Lower lobe of right lung (tissue), 2 donors: ENCODE results near the gene CTBP1. TPM values are rescaled to one million over a fixed set of nuclear protein-coding genes. Genes with fewer than 3 reads are reported as not detected.

Experiments
- ATAC-seq, 2 donors: fragments of 200-7000 bp; cut with Tn5 transposase; one replicate each; pipeline ENCODE4 v1.9.1; 2020 to 2022; ENCODE audit warnings: mild to moderate bottlenecking in 2 of 2, moderate library complexity in 2 of 2
- DNase-seq: peaks from one replicate; pipeline ENCODE4 v3.0.0-alpha.2; 2020
- H3K27ac ChIP-seq: fragments of 200-600 bp; one replicate; pipeline ENCODE4 v1.8.0; 2022
- H3K27me3 ChIP-seq: fragments of 200-600 bp; one replicate; pipeline ENCODE4 v1.8.0; 2022; ENCODE audit warnings: low read depth
- H3K36me3 ChIP-seq: fragments of 200-600 bp; one replicate; pipeline ENCODE4 v1.8.0; 2022; ENCODE audit warnings: mild to moderate bottlenecking
- H3K4me1 ChIP-seq: fragments of 200-600 bp; one replicate; pipeline ENCODE4 v1.8.0; 2022
- H3K4me3 ChIP-seq: fragments of 200-600 bp; one replicate; pipeline ENCODE4 v1.8.0; 2022; ENCODE audit warnings: mild to moderate bottlenecking
- H3K9me3 ChIP-seq: fragments of 200-600 bp; one replicate; pipeline ENCODE4 v1.8.0; 2022
- CTCF ChIP-seq: fragments of 200-600 bp; IDR thresholded peaks from one replicate; pipeline ENCODE4 v1.8.0; 2022; ENCODE audit warnings: antibody characterized with exemption, mild to moderate bottlenecking
- intact Hi-C: fragments of 100-400 bp; cut with DNase I; formaldehyde crosslinking; loops from one replicate; pipeline ENCODE4 v1.11.0; 2022
- total RNA-seq: library from RNA; stranded (reverse); fragmentation: NEBNext Ultra II Directional; extraction: Animal tissue kit (Norgen Biotek cat#: 25700); gene quantifications from one replicate; pipeline ENCODE4 v1.2.1, GENCODE V29; 2021
- donor health status: DM: no; HTN: yes; CAD: no; lungs with severe emphysema.

Gene CTBP1
- total RNA-seq, 1 donor from 2014 or later = 165 TPM

- Histone ChIP-seq H3K9me3 (no peaks in the 10 kb centered on the region), H3K27ac (no peak overlapping the region), H3K4me1 (peaks cover 25% of the 10 kb centered on the region), H3K36me3 (peaks cover 83% of the 10 kb centered on the region), H3K4me3 (no peak overlapping the region), H3K27me3 (no peaks in the 10 kb centered on the region)
- intact Hi-C loops = no loop called here
- ATAC-seq (no peak), DNase-seq (peak; percentile 22)
- no peak for TF ChIP-seq CTCF
These were observed 12.8 kb downstream of the CTBP1 start for GRCh38 chr4:1236103-1236641.

GRCh38 chr4:1235381-1236102, 13.4 kb downstream of the CTBP1 start:
- TF ChIP-seq CTCF = no peak
- Histone ChIP-seq H3K36me3 (peaks cover 83% of the 10 kb centered on the region), H3K27ac (no peak overlapping the region), H3K9me3 (no peaks in the 10 kb centered on the region), H3K4me3 (no peak overlapping the region), H3K27me3 (no peaks in the 10 kb centered on the region), H3K4me1 (peaks cover 25% of the 10 kb centered on the region)
- intact Hi-C loops = no loop called here
- DNase-seq (no peak), ATAC-seq (no peak)

GRCh38 chr4:1234811-1235292, 14.1 kb downstream of the CTBP1 start:
- ATAC-seq (no peak), DNase-seq (no peak)
- intact Hi-C loops = no loop called here
- TF ChIP-seq CTCF = no peak
- Histone ChIP-seq H3K27me3 (no peaks in the 10 kb centered on the region), H3K4me1 (peaks cover 25% of the 10 kb centered on the region), H3K9me3 (no peaks in the 10 kb centered on the region), H3K27ac (peak overlapping the region; percentile 2), H3K36me3 (peaks cover 87% of the 10 kb centered on the region), H3K4me3 (no peak overlapping the region)

GRCh38 chr4:1234309-1234695, 14.6 kb downstream of the CTBP1 start:
- Histone ChIP-seq H3K9me3 (no peaks in the 10 kb centered on the region), H3K27me3 (no peaks in the 10 kb centered on the region), H3K27ac (peak overlapping the region; percentile 74), H3K4me1 (peaks cover 25% of the 10 kb centered on the region), H3K4me3 (no peak overlapping the region), H3K36me3 (peaks cover 87% of the 10 kb centered on the region)
- intact Hi-C loops = no loop called here
- ATAC-seq (no peak), DNase-seq (peak; percentile 41)
- TF ChIP-seq CTCF = no peak

- no peak overlapping the region for H3K4me3 ChIP-seq
- ATAC-seq = peak; percentile 16 to 24
- no peaks in the 10 kb centered on the region for H3K27me3 ChIP-seq
- intact Hi-C loops = no loop called here
- H3K36me3 ChIP-seq = peaks cover 87% of the 10 kb centered on the region
- peaks cover 25% of the 10 kb centered on the region for H3K4me1 ChIP-seq
- DNase-seq = peak; percentile 46
- TF ChIP-seq CTCF = peak; percentile 46
- H3K9me3 ChIP-seq = no peaks in the 10 kb centered on the region
- peak overlapping the region; percentile 74 for H3K27ac ChIP-seq
These were observed 15.2 kb downstream of the CTBP1 start for GRCh38 chr4:1233641-1234308.
